ENCODE data around the gene TMEM165. TPM values are rescaled to one million over a fixed set of nuclear protein-coding genes. Genes with fewer than 3 reads are reported as not detected.

Gene TMEM165
- total and polyA plus RNA-seq, 2 donors from 2014 or later, result 43.2 to 114 TPM

- Histone ChIP-seq H3K27me3 (ENCODE audit: control insufficient read depth, insufficient read depth, low read length) (no peaks in the 10 kb centered on the region), H3K9me3 (ENCODE audit: control insufficient read depth in 2 of 3, insufficient read depth in 1 of 3, low read length in 3 of 3) (no peaks in the 10 kb centered on the region), H3K27ac (ENCODE audit: low read depth in 2 of 2, low read length in 2 of 2) (no peak overlapping the region), H3K4me1 (ENCODE audit: control insufficient read depth in 2 of 3, insufficient read depth in 2 of 3, low read depth in 1 of 3, low read length in 3 of 3) (peaks cover 0 to 5% (median 5%) of the 10 kb centered on the region in 3 donors), H3K4me3 (ENCODE audit: low read length in 3 of 3) (no peak overlapping the region), H3K9ac (ENCODE audit: low read length in 3 of 3) (no peak overlapping the region), H3K36me3 (ENCODE audit: control insufficient read depth in 2 of 3, insufficient read depth in 3 of 3, low read length in 3 of 3) (no peaks in the 10 kb centered on the region)
- FAIRE-seq, result no peak
- DNase-seq, result no peak
- intact Hi-C loops (cut with DNase I), result no loop called here
- no peak for TF ChIP-seq CTCF (IDR thresholded peaks at IDR 0.05; ENCODE audit: borderline replicate concordance, extremely low read depth, insufficient read depth)
Measured at GRCh38 chr4:55365345-55365728, 30.4 kb upstream of the TMEM165 start.

- FAIRE-seq, result no peak
- no peak overlapping the region for H3K27ac ChIP-seq (ENCODE audit: low read depth in 2 of 2, low read length in 2 of 2)
Measured at GRCh38 chr4:55366621-55367020, 29.1 kb upstream of the TMEM165 start.

GRCh38 chr4:55367084-55367722 is 28.6 kb upstream of the TMEM165 start:
- no peak for FAIRE-seq
- H3K27ac ChIP-seq (ENCODE audit: low read depth in 2 of 2, low read length in 2 of 2), result no peak overlapping the region
- intact Hi-C loops (cut with DNase I), result no loop called here

More at GRCh38 chr4:55366621-55367020, 29.1 kb upstream of the TMEM165 start:
- H3K36me3 ChIP-seq (ENCODE audit: control insufficient read depth in 2 of 3, insufficient read depth in 3 of 3, low read length in 3 of 3), result no peaks in the 10 kb centered on the region
- peaks cover 0 to 5% (median 5%) of the 10 kb centered on the region in 3 donors for H3K4me1 ChIP-seq (ENCODE audit: control insufficient read depth in 2 of 3, insufficient read depth in 2 of 3, low read depth in 1 of 3, low read length in 3 of 3)
- H3K9ac ChIP-seq (ENCODE audit: low read length in 3 of 3), result no peak overlapping the region
- no peaks in the 10 kb centered on the region for H3K9me3 ChIP-seq (ENCODE audit: control insufficient read depth in 2 of 3, insufficient read depth in 1 of 3, low read length in 3 of 3)
- H3K27me3 ChIP-seq (ENCODE audit: control insufficient read depth, insufficient read depth, low read length), result no peaks in the 10 kb centered on the region
- intact Hi-C loops (cut with DNase I), result no loop called here
- no peak for TF ChIP-seq CTCF (IDR thresholded peaks at IDR 0.05; ENCODE audit: borderline replicate concordance, extremely low read depth, insufficient read depth)
- no peak for DNase-seq
- H3K4me3 ChIP-seq (ENCODE audit: low read length in 3 of 3), result no peak overlapping the region

More at GRCh38 chr4:55367084-55367722, 28.6 kb upstream of the TMEM165 start:
- peaks cover 0 to 5% (median 5%) of the 10 kb centered on the region in 3 donors for H3K4me1 ChIP-seq (ENCODE audit: control insufficient read depth in 2 of 3, insufficient read depth in 2 of 3, low read depth in 1 of 3, low read length in 3 of 3)
- H3K9me3 ChIP-seq (ENCODE audit: control insufficient read depth in 2 of 3, insufficient read depth in 1 of 3, low read length in 3 of 3), result no peaks in the 10 kb centered on the region
- DNase-seq, result no peak
- TF ChIP-seq CTCF (IDR thresholded peaks at IDR 0.05; ENCODE audit: borderline replicate concordance, extremely low read depth, insufficient read depth), result no peak
- no peaks in the 10 kb centered on the region for H3K27me3 ChIP-seq (ENCODE audit: control insufficient read depth, insufficient read depth, low read length)
- H3K36me3 ChIP-seq (ENCODE audit: control insufficient read depth in 2 of 3, insufficient read depth in 3 of 3, low read length in 3 of 3), result no peaks in the 10 kb centered on the region
- no peak overlapping the region for H3K9ac ChIP-seq (ENCODE audit: low read length in 3 of 3)
- H3K4me3 ChIP-seq (ENCODE audit: low read length in 3 of 3), result no peak overlapping the region
